ENCODE measurements around the gene DAND5. TPM values are rescaled to one million over a fixed set of nuclear protein-coding genes. Genes with fewer than 3 reads are reported as not detected.
A peak's percentile ranks its signal among the peaks of the same experiment; 100 is the strongest.

Gene DAND5
- total RNA-seq, 1 donor from 2014 or later = not detected

- TF ChIP-seq CTCF (IDR thresholded peaks at IDR 0.05; ENCODE audit: insufficient read depth, low read length, severe bottlenecking) = no peak
- DNase-seq (ENCODE audit: low read depth) = no peak
- Histone ChIP-seq H3K27me3 (ENCODE audit: control insufficient read depth, insufficient read depth, low read length) (no peaks in the 10 kb centered on the region), H3K36me3 (ENCODE audit: control insufficient read depth, insufficient read depth, low read length) (no peaks in the 10 kb centered on the region), H3K4me3 (ENCODE audit: low read depth, low read length) (no peak overlapping the region)
- FAIRE-seq = peak; percentile 92
Observed at GRCh38 chr19:13003081-13003480, 33.7 kb downstream of the DAND5 start.

DNA sequence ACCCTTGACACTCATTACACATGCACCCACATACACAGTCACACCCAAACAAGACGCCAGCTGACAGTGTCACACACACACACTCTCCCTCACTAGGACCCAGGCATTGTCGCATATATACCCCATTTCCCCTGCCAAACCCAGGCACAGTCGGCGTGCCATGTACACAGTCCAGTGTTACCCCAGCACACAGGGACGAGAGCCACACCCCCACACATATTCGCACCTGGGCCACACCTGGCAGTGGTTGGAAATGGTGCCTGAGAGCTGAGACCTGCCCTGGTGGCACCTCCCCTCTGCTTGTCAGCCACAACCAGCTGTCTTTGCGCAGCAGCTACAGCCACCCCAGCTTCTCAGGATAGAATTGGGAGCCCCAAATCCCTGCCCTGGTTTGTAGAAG, 34.9 kb downstream of the DAND5 start:
- Histone ChIP-seq H3K4me3 (ENCODE audit: low read depth, low read length) (no peak overlapping the region), H3K27me3 (ENCODE audit: control insufficient read depth, insufficient read depth, low read length) (no peaks in the 10 kb centered on the region), H3K36me3 (ENCODE audit: control insufficient read depth, insufficient read depth, low read length) (no peaks in the 10 kb centered on the region)
- no peak for TF ChIP-seq CTCF (IDR thresholded peaks at IDR 0.05; ENCODE audit: insufficient read depth, low read length, severe bottlenecking)
- FAIRE-seq (peak; percentile 94), DNase-seq (ENCODE audit: low read depth) (no peak)

DNA sequence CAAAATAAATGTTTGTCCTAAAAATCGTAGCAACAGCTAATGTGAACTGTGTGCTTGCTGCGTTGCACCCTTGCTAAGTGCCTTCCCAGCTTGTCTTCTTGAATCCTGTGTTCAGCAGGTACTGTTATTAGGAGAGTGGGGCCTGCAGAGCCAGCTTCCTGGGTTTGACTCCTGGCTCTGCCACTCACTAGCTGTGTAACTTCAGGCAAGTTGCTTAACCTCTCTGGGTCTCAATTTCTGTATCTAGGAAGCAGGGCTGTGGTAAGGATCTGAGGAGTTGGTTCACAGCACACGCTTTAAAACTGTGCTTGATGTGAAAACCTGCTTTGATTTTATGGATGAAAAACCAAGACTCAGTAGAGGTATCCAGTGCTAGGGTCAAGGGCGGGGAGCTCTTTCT, 35.9 kb downstream of the DAND5 start:
- H3K36me3 ChIP-seq (ENCODE audit: control insufficient read depth, insufficient read depth, low read length) = no peaks in the 10 kb centered on the region
- DNase-seq (ENCODE audit: low read depth) (no peak), FAIRE-seq (no peak)
- no peak for TF ChIP-seq CTCF (IDR thresholded peaks at IDR 0.05; ENCODE audit: insufficient read depth, low read length, severe bottlenecking)
- no peak overlapping the region for H3K4me3 ChIP-seq (ENCODE audit: low read depth, low read length)
- no peaks in the 10 kb centered on the region for H3K27me3 ChIP-seq (ENCODE audit: control insufficient read depth, insufficient read depth, low read length)

GRCh38 chr19:13005861-13006370, 36.5 kb downstream of the DAND5 start:
- Histone ChIP-seq H3K36me3 (ENCODE audit: control insufficient read depth, insufficient read depth, low read length) (no peaks in the 10 kb centered on the region), H3K4me3 (ENCODE audit: low read depth, low read length) (no peak overlapping the region), H3K27me3 (ENCODE audit: control insufficient read depth, insufficient read depth, low read length) (peaks cover 2% of the 10 kb centered on the region)
- DNase-seq (ENCODE audit: low read depth) (no peak), FAIRE-seq (no peak)
- no peak for TF ChIP-seq CTCF (IDR thresholded peaks at IDR 0.05; ENCODE audit: insufficient read depth, low read length, severe bottlenecking)

GRCh38 chr19:13006431-13007281, 37.3 kb downstream of the DAND5 start:
- H3K4me3 ChIP-seq (ENCODE audit: low read depth, low read length) = no peak overlapping the region
- TF ChIP-seq CTCF (IDR thresholded peaks at IDR 0.05; ENCODE audit: insufficient read depth, low read length, severe bottlenecking) = no peak
- H3K27me3 ChIP-seq (ENCODE audit: control insufficient read depth, insufficient read depth, low read length) = peaks cover 2% of the 10 kb centered on the region
- H3K36me3 ChIP-seq (ENCODE audit: control insufficient read depth, insufficient read depth, low read length) = no peaks in the 10 kb centered on the region
- DNase-seq (ENCODE audit: low read depth) (no peak), FAIRE-seq (no peak)

Data from bronchial epithelial cell (primary cell).